HEK293 (cell line): ENCODE measurements around the gene ATG2A.

Experiments
- CTCF ChIA-PET: fragments of 350-600 bp; formaldehyde crosslinking; extraction: SDS; loops from one replicate; lab custom pipeline; 2021; ENCODE audit warnings: antibody characterized with exemption; lab: Yijun Ruan, JAX
- POLR2A ChIA-PET: fragments of 300-600 bp; formaldehyde crosslinking; extraction: SDS; loops from one replicate; lab custom pipeline; 2020; ENCODE audit warnings: antibody characterized with exemption, inconsistent platforms; lab: Yijun Ruan, JAX
- H3K27ac ChIP-seq: fragments of 200-500 bp; sonication (Bioruptor generic); 2 replicates; pipeline ENCODE4 v1.5.1; 2014; ENCODE audit warnings: low read depth, low read length, control low read depth, inconsistent platforms; ENCODE audit errors: extremely low read depth
- H3K36me3 ChIP-seq, 2 experiments: fragments of 200-500 bp in 1 of 2; sonication (Bioruptor generic) in 1 of 2; 1 replicate in 1 of 2; 2 replicates in 1 of 2; pipeline ENCODE4 v1.5.1; 2014 to 2017; ENCODE audit warnings: inconsistent platforms in 2 of 2, low read length in 2 of 2; ENCODE audit not compliant: control insufficient read depth in 2 of 2, insufficient read depth in 1 of 2
- H3K4me1 ChIP-seq: fragments of 200-500 bp; sonication (Bioruptor generic); 2 replicates; pipeline ENCODE4 v1.5.1; 2014; ENCODE audit warnings: mild to moderate bottlenecking, low read length, inconsistent platforms; ENCODE audit not compliant: control insufficient read depth, insufficient read depth
- H3K4me3 ChIP-seq: 2 replicates; pipeline ENCODE4 v1.5.1; 2011; ENCODE audit warnings: low read depth, mild to moderate bottlenecking, control low read depth, low read length, moderate library complexity
- H3K9me3 ChIP-seq: fragments of 200-500 bp; sonication (Bioruptor generic); 2 replicates; pipeline ENCODE4 v1.5.1; 2014; ENCODE audit warnings: low read depth, low read length, inconsistent platforms; ENCODE audit not compliant: control insufficient read depth, insufficient read depth
- GLI4 ChIP-seq: fragments of 450-650 bp; formaldehyde crosslinking; IDR thresholded peaks from 2 replicates; pipeline ENCODE4 v1.5.1; 2016; ENCODE audit warnings: missing biosample characterization, missing genetic modification characterization
- KLF7 ChIP-seq: fragments of 450-650 bp; formaldehyde crosslinking; IDR thresholded peaks from 2 replicates; pipeline ENCODE4 v1.5.1; 2016; ENCODE audit warnings: missing biosample characterization, missing genetic modification characterization, borderline replicate concordance
- MYNN ChIP-seq: fragments of 450-650 bp; formaldehyde crosslinking; IDR thresholded peaks from 2 replicates; pipeline ENCODE4 v1.5.1; 2016; ENCODE audit warnings: missing biosample characterization, missing genetic modification characterization, borderline replicate concordance
- SCRT1 ChIP-seq: fragments of 450-650 bp; formaldehyde crosslinking; IDR thresholded peaks from 2 replicates; pipeline ENCODE4 v1.5.1; 2016; ENCODE audit warnings: missing biosample characterization, missing genetic modification characterization, borderline replicate concordance
- ZNF121 ChIP-seq: fragments of 450-650 bp; formaldehyde crosslinking; IDR thresholded peaks from 2 replicates; pipeline ENCODE4 v1.5.1; 2016; ENCODE audit warnings: missing biosample characterization, missing genetic modification characterization
- ZNF221 ChIP-seq: fragments of 450-650 bp; formaldehyde crosslinking; IDR thresholded peaks from 2 replicates; pipeline ENCODE4 v1.5.1; 2017; ENCODE audit warnings: missing biosample characterization, missing genetic modification characterization, borderline replicate concordance
- ZNF24 ChIP-seq: fragments of 450-650 bp; formaldehyde crosslinking; IDR thresholded peaks from 2 replicates; pipeline ENCODE4 v1.5.1; 2016; ENCODE audit warnings: missing biosample characterization, missing genetic modification characterization
- ZNF335 ChIP-seq: fragments of 450-650 bp; formaldehyde crosslinking; conservative IDR thresholded peaks from 2 replicates; pipeline ENCODE4 v1.5.1; 2016; ENCODE audit warnings: missing biosample characterization, missing genetic modification characterization
- ZNF433 ChIP-seq: fragments of 450-650 bp; formaldehyde crosslinking; IDR thresholded peaks from 2 replicates; pipeline ENCODE4 v1.5.1; 2016; ENCODE audit warnings: missing biosample characterization, missing genetic modification characterization, low read depth
- ZNF560 ChIP-seq: fragments of 450-650 bp; formaldehyde crosslinking; IDR thresholded peaks from 2 replicates; pipeline ENCODE4 v1.5.1; 2017; ENCODE audit warnings: missing biosample characterization, missing genetic modification characterization, borderline replicate concordance
- ZNF658 ChIP-seq: fragments of 450-650 bp; formaldehyde crosslinking; IDR thresholded peaks from 2 replicates; pipeline ENCODE4; 2016; ENCODE audit warnings: missing biosample characterization, missing genetic modification characterization
- ZNF707 ChIP-seq: fragments of 450-650 bp; formaldehyde crosslinking; IDR thresholded peaks from 2 replicates; pipeline ENCODE4 v1.5.1; 2016; ENCODE audit warnings: missing biosample characterization, missing genetic modification characterization
- TF ChIP-seq, protein P1 (sequence below): fragments of 450-650 bp; formaldehyde crosslinking; IDR thresholded peaks from 2 replicates; pipeline ENCODE4 v1.5.1; 2016; ENCODE audit warnings: missing biosample characterization, missing genetic modification characterization
- TF ChIP-seq, protein P2 (sequence below): fragments of 450-650 bp; IDR thresholded peaks from 2 replicates; pipeline ENCODE4 v1.5.1; 2018; ENCODE audit warnings: missing biosample characterization, mild to moderate bottlenecking, missing genetic modification characterization

The ATG2A gene

DNA sequence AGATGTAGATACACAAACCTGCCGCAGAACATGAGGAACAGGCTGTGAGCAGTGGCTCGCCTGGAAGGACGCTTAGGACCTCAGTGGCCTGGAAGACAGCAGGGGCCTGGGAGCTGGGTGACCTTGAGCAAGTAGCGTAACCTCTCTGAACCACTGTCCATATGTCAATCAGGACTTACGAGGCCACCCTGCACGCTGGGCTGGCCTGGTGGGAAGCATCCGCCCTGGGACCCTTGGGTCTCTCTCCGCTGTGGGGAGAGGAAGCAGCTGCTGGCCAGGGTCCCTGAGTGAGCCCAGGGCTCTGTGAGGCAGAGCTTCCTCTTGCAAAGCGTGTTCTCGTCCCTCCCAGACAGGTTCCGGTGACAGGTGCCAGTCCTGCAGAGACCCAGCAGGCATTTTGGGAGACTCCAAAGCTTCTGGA is 24.6 kb downstream of the ATG2A start (continued):
- TF ChIP-seq ZNF335 (tag by site-specific recombination) (no peak), ZNF560 (no peak), SCRT1 (tag by site-specific recombination) (no peak), ZNF221 (tag by site-specific recombination) (no peak), ZNF433 (tag by site-specific recombination) (no peak), ZNF658 (tag by site-specific recombination) (no peak)

DNA sequence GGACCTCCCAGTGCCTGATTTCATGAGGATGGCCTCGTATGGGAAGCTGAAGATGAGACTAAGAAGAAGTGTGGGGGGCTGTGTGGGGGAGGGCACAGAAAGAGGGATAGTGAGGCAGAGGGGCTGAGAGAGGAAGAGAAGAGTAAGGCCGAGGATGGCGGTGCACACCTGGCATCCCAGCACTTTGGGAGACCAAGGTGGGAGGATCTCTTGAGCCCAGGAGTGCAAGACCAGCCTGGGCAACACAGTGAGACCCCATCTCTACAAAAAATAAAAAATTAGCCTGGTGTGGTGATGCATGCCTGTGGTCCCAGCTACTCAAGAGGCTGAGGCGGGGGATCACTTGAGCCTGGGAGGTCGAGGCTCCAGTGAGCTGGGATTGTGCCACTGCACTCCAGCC is 25.1 kb downstream of the ATG2A start:
- Histone ChIP-seq H3K4me3 (no peak overlapping the region), H3K36me3 (peaks cover 0 to 20% of the 10 kb centered on the region in 2 experiments; a peak in 1 of 3 replicates), H3K9me3 (no peaks in the 10 kb centered on the region), H3K27ac (no peak overlapping the region), H3K4me1 (no peaks in the 10 kb centered on the region)
- TF ChIP-seq MYNN (tag by site-specific recombination): no peak
- TF ChIP-seq ZNF121: peak; percentile 83
- ChIA-PET POLR2A (no interaction called here), CTCF (interaction anchor here (0.6 to 9.4 kb wide), 6 partner anchors 10 to 105 kb away, joined by 3 to 111 read pairs (median 4); partner anchors contain the start of gene BATF2)

DNA sequence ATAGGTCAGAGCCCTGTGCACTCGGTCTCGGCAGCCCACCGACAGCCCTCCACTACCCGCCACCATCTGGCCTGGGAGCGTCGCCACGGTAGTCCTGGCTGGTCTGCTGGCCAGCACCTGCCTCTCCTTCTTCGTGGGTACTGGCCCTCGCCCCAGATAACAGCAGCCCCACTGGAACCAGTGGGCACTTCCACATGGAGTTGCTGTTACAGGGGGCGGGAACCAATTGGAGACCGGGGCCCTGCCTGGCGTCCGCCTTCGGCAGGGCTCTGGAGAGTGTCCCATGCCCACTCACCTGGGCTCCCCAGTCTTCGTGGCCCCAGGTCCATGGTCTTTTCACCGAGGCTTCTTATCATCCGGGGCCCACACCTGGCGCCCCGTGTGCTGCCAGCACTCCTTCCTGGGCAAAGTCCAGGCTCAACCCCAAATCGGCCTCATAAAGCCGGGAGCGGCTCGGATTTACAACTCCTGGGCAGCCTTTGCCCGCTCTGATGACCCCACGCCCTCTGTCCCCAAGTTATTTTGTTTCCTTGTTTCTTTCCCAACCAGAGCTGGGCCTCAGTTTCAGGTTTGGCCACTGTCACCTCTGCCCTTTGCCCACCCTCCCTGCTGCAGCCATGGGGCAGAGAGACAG is 25.7 kb downstream of the ATG2A start:
- ChIA-PET POLR2A (interaction anchor here (0.6 kb wide), 1 partner anchor 130 kb away, joined by 8 read pairs; no protein-coding TSS in a partner anchor), CTCF (interaction anchor here (0.6 to 9.4 kb wide), 6 partner anchors 11 to 106 kb away, joined by 3 to 111 read pairs (median 4); partner anchors contain the start of gene BATF2)

DNA sequence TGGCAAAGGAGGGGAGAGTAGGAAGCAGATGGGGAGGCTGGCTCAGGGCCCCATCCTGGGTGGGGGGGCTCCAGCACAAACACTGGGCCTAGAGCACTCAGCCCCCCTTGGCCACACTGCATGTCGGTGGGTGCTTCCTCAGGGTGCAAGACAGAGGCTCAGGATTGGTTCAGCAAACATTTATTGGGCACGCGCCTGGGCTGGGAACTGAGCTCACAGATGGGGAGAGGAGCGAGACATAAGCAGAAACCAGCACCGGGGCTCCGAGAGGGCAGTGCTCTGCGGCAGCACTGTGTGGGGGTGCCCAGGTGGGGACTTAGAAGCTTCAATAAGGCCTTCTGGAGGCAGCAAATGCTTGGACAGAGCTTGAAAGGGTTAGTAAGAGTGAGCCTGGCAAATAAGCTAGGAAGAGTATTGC is 26.5 kb downstream of the ATG2A start:
- H3K36me3 ChIP-seq: peaks cover 0 to 10% of the 10 kb centered on the region in 2 experiments; a peak in 1 of 3 replicates
- H3K9me3 ChIP-seq: no peaks in the 10 kb centered on the region
- TF ChIP-seq KLF7 (no peak), ZNF707 (tag by site-specific recombination) (no peak)
- TF ChIP-seq, protein P1, sequence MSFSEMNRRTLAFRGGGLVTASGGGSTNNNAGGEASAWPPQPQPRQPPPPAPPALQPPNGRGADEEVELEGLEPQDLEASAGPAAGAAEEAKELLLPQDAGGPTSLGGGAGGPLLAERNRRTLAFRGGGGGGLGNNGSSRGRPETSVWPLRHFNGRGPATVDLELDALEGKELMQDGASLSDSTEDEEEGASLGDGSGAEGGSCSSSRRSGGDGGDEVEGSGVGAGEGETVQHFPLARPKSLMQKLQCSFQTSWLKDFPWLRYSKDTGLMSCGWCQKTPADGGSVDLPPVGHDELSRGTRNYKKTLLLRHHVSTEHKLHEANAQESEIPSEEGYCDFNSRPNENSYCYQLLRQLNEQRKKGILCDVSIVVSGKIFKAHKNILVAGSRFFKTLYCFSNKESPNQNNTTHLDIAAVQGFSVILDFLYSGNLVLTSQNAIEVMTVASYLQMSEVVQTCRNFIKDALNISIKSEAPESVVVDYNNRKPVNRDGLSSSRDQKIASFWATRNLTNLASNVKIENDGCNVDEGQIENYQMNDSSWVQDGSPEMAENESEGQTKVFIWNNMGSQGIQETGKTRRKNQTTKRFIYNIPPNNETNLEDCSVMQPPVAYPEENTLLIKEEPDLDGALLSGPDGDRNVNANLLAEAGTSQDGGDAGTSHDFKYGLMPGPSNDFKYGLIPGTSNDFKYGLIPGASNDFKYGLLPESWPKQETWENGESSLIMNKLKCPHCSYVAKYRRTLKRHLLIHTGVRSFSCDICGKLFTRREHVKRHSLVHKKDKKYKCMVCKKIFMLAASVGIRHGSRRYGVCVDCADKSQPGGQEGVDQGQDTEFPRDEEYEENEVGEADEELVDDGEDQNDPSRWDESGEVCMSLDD: no peak
- H3K4me1 ChIP-seq: no peaks in the 10 kb centered on the region
- ChIA-PET POLR2A (interaction anchor here (0.6 to 1.5 kb wide), 2 partner anchors 31 to 130 kb away, joined by 3 to 8 read pairs; no protein-coding TSS in a partner anchor), CTCF (interaction anchor here (0.6 to 9.4 kb wide), 3 partner anchors 10 to 113 kb away, joined by 3 to 111 read pairs (median 4); no protein-coding TSS in a partner anchor)
- no peak overlapping the region for H3K27ac ChIP-seq
- no peak overlapping the region for H3K4me3 ChIP-seq

More for the DNA sequence above, 25.7 kb downstream of the ATG2A start:
- Histone ChIP-seq H3K9me3 (no peaks in the 10 kb centered on the region), H3K4me1 (no peaks in the 10 kb centered on the region), H3K36me3 (peaks cover 0 to 15% of the 10 kb centered on the region in 2 experiments; a peak in 1 of 3 replicates), H3K27ac (no peak overlapping the region), H3K4me3 (no peak overlapping the region)
- TF ChIP-seq ZNF24 (tag by site-specific recombination) (no peak), GLI4 (tag by site-specific recombination) (no peak)
- TF ChIP-seq, protein P2, sequence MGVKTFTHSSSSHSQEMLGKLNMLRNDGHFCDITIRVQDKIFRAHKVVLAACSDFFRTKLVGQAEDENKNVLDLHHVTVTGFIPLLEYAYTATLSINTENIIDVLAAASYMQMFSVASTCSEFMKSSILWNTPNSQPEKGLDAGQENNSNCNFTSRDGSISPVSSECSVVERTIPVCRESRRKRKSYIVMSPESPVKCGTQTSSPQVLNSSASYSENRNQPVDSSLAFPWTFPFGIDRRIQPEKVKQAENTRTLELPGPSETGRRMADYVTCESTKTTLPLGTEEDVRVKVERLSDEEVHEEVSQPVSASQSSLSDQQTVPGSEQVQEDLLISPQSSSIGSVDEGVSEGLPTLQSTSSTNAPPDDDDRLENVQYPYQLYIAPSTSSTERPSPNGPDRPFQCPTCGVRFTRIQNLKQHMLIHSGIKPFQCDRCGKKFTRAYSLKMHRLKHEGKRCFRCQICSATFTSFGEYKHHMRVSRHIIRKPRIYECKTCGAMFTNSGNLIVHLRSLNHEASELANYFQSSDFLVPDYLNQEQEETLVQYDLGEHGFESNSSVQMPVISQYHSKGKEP: no peak
